HepG2 (cell line): Measurements from ENCODE around the gene CDH23. TPM values are rescaled to one million over a fixed set of nuclear protein-coding genes. Genes with fewer than 3 reads are reported as not detected.

Source experiments
- DR1 ChIP-seq: sonication (generic); formaldehyde crosslinking; IDR thresholded peaks from 2 replicates; pipeline ENCODE4 v1.8.0; 2021; ENCODE audit warnings: mild to moderate bottlenecking, missing genetic modification reagents, inconsistent platforms
- ETV5 ChIP-seq: IDR thresholded peaks from 2 replicates; pipeline ENCODE4 v1.6.1; 2018; ENCODE audit warnings: missing biosample characterization, missing genetic modification reagents, inconsistent platforms, borderline replicate concordance
- HMGXB4 ChIP-seq, 2 experiments: sonication (generic) in 1 of 2; formaldehyde crosslinking in 1 of 2; IDR thresholded peaks; 2 replicates each; pipeline versions ENCODE4 v1.4.0 to v1.6.1; 2018 to 2020; ENCODE audit warnings: missing genetic modification reagents in 2 of 2, borderline replicate concordance in 1 of 2, low read depth in 1 of 2, mild to moderate bottlenecking in 1 of 2, missing biosample characterization in 1 of 2
- NFAT5 ChIP-seq: sonication (generic); formaldehyde crosslinking; IDR thresholded peaks from 2 replicates; pipeline ENCODE4 v1.4.0; 2020; ENCODE audit warnings: missing genetic modification reagents
- SETDB1 ChIP-seq: sonication (generic); formaldehyde crosslinking; IDR thresholded peaks from 2 replicates; pipeline ENCODE4 v1.5.1; 2020; ENCODE audit warnings: missing genetic modification reagents, mild to moderate bottlenecking, borderline replicate concordance
- SMC3 ChIP-seq: IDR thresholded peaks from 2 replicates; pipeline ENCODE4 v1.6.1; 2011; ENCODE audit warnings: low read length, improper control_type of control experiment
- TBL1XR1 ChIP-seq: fragments of 150-350 bp; IDR thresholded peaks from 2 replicates; pipeline ENCODE4 v1.6.1; 2014; ENCODE audit warnings: borderline replicate concordance, low read length; ENCODE audit not compliant: partially characterized antibody
- TIGD3 ChIP-seq: sonication (generic); formaldehyde crosslinking; IDR thresholded peaks from 2 replicates; pipeline ENCODE4 v1.5.1; 2020; ENCODE audit warnings: mild to moderate bottlenecking, missing genetic modification reagents, borderline replicate concordance
- ZBTB14 ChIP-seq: sonication (generic); formaldehyde crosslinking; IDR thresholded peaks from 2 replicates; pipeline ENCODE4 v1.4.0; 2020; ENCODE audit warnings: missing genetic modification reagents
- ZFP62 ChIP-seq: sonication (generic); formaldehyde crosslinking; IDR thresholded peaks from 2 replicates; pipeline ENCODE4 v1.4.0; 2020; ENCODE audit warnings: missing genetic modification reagents
- ZNF224 ChIP-seq: sonication (generic); formaldehyde crosslinking; IDR thresholded peaks from 2 replicates; pipeline ENCODE4 v1.5.0; 2020; ENCODE audit warnings: mild to moderate bottlenecking, missing genetic modification reagents
- ZNF572 ChIP-seq: sonication (generic); formaldehyde crosslinking; IDR thresholded peaks from 2 replicates; pipeline ENCODE4 v1.5.1; 2020; ENCODE audit warnings: mild to moderate bottlenecking, missing genetic modification reagents
- ZNF574 ChIP-seq: sonication (generic); formaldehyde crosslinking; IDR thresholded peaks from 2 replicates; pipeline ENCODE4 v1.4.0; 2020; ENCODE audit warnings: missing genetic modification reagents
- polyA plus RNA-seq, 8 experiments: library from polyadenylated mRNA; depleted of rRNA in 3 of 8; stranded (reverse) in 7 of 8; unstranded in 1 of 8; fragments of >200 nt; fragmentation: Illumina TruSeq in 4 of 8; extraction: Trizol in 4 of 8; gene quantifications; 2 replicates each; pipeline versions ENCODE4 v1.2.1 to v1.2.3, GENCODE V29; 2011 to 2016; ENCODE audit warnings: low read depth in 4 of 8, missing spikeins in 1 of 8, mixed read lengths in 1 of 8; ENCODE audit not compliant: insufficient read depth in 1 of 8
- total RNA-seq, 5 experiments: library from RNA; depleted of rRNA; stranded (reverse); fragments of >200 nt; fragmentation: Illumina TruSeq; extraction: Trizol; gene quantifications; 2 replicates each; pipeline ENCODE4 v1.2.3, GENCODE V29; 2016; ENCODE audit warnings: low read depth in 1 of 5

CDH23 gene
- total and polyA plus RNA-seq, 2 of the 13 experiments (the other 11 are each of a cell fraction or from before 2014, with no cell fraction given): 0.13 TPM; not detected in 1

GRCh38 chr10:71767420-71768035 lies 370.8 kb downstream of the CDH23 start (continued):
- TF ChIP-seq ZBTB14 (CRISPR knock-in tag) (no peak), HMGXB4 (CRISPR knock-in tag; IDR thresholded peaks at IDR 0.05; ENCODE audit: borderline replicate concordance in 1 of 2, low read depth in 1 of 2) (no peak), DR1 (no peak), ZNF572 (no peak), ETV5 (CRISPR knock-in tag) (peak; percentile 69; the same call in 1 of the 2 replicates), NFAT5 (CRISPR knock-in tag) (no peak), ZFP62 (CRISPR knock-in tag) (no peak), ZNF574 (CRISPR knock-in tag) (no peak), TBL1XR1 (no peak), SMC3 (no peak), SETDB1 (no peak), ZNF224 (0 out of 2 replicates have a peak, but pooled peaks have one; percentile 6), TIGD3 (CRISPR knock-in tag) (no peak)
